Measurements from ENCODE around the gene AGR3.

AGR3 gene

GRCh38 chr7:16818732-16819131 lies 63.1 kb downstream of the AGR3 start:
- DNase-seq: no peak

GRCh38 chr7:16817536-16817935 lies 64.2 kb downstream of the AGR3 start:
- no peak for DNase-seq

GRCh38 chr7:16816824-16817223 lies 65.0 kb downstream of the AGR3 start:
- DNase-seq: no peak

GRCh38 chr7:16815001-16815400 lies 66.8 kb downstream of the AGR3 start:
- DNase-seq: no peak

- DNase-seq: no peak
Measured at GRCh38 chr7:16813232-16813616, 68.6 kb downstream of the AGR3 start.

GRCh38 chr7:16812542-16813231 lies 69.1 kb downstream of the AGR3 start:
- no peak for DNase-seq

- DNase-seq: no peak
Measured at GRCh38 chr7:16811551-16811950, 70.2 kb downstream of the AGR3 start.

GRCh38 chr7:16810573-16810972 lies 71.2 kb downstream of the AGR3 start:
- no peak for DNase-seq

GRCh38 chr7:16810112-16810511 lies 71.7 kb downstream of the AGR3 start:
- DNase-seq: no peak
